IMR-90 (cell line): ENCODE data around the gene KIFAP3. TPM values are rescaled to one million over a fixed set of nuclear protein-coding genes. Genes with fewer than 3 reads are reported as not detected.

Experiments
- ATAC-seq: fragments of 200-7000 bp; cut with Tn5 transposase; 2 replicates; pipeline ENCODE4 v1.9.1; 2020; ENCODE audit warnings: low read depth, mild to moderate bottlenecking, moderate library complexity
- BruUV-seq: library from RNA; stranded (reverse); fragments of 400-500 nt; replicated peaks from 2 replicates; lab custom pipeline; 2021; lab: Mats Ljungman, UMichigan
- CTCF ChIA-PET: fragments of 300-600 bp; formaldehyde crosslinking; extraction: SDS; loops from one replicate; lab custom pipeline; 2021; ENCODE audit warnings: antibody characterized with exemption; lab: Yijun Ruan, JAX
- POLR2A ChIA-PET: fragments of 300-600 bp; sonication (Branson Sonifier 250); formaldehyde crosslinking; loops from one replicate; lab custom pipeline; 2022; ENCODE audit warnings: antibody characterized with exemption; ENCODE audit not compliant: unreplicated experiment; lab: Charles Lee
- DNase-seq: peaks from one replicate; pipeline ENCODE4 v3.0.0; 2013
- H2AFZ ChIP-seq: replicated peaks from 2 replicates; pipeline ENCODE3; 2013; ENCODE audit warnings: low read length, mild to moderate bottlenecking; ENCODE audit not compliant: poor library complexity
- H2AK5ac ChIP-seq: 2 replicates; pipeline ENCODE4 v1.6.1; 2013; ENCODE audit warnings: low read depth, low read length, inconsistent platforms
- H2AK9ac ChIP-seq: replicated peaks from 2 replicates; pipeline ENCODE3; 2013; ENCODE audit warnings: mild to moderate bottlenecking, low read depth, low read length, moderate library complexity; ENCODE audit not compliant: poor library complexity
- H2BK120ac ChIP-seq: 2 replicates; pipeline ENCODE4 v1.6.1; 2013; ENCODE audit warnings: low read depth, low read length, inconsistent platforms
- H2BK15ac ChIP-seq: 3 replicates; pipeline ENCODE4 v1.6.1; 2013; ENCODE audit warnings: low read depth, low read length, inconsistent platforms
- H2BK20ac ChIP-seq: 2 replicates; pipeline ENCODE4 v1.6.1; 2013; ENCODE audit warnings: low read depth, mild to moderate bottlenecking, inconsistent platforms, low read length, moderate library complexity
- H2BK5ac ChIP-seq: 2 replicates; pipeline ENCODE4 v1.6.1; 2013; ENCODE audit warnings: mild to moderate bottlenecking, low read depth, low read length, inconsistent platforms; ENCODE audit not compliant: poor library complexity, severe bottlenecking
- H3K14ac ChIP-seq: replicated peaks from 2 replicates; pipeline ENCODE4 v1.6.1; 2013; ENCODE audit warnings: low read depth, low read length, inconsistent platforms
- H3K18ac ChIP-seq: 2 replicates; pipeline ENCODE4 v1.6.1; 2013; ENCODE audit warnings: low read depth, low read length, control low read depth
- H3K23ac ChIP-seq: 2 replicates; pipeline ENCODE4 v1.6.1; 2013; ENCODE audit warnings: low read depth, low read length, inconsistent platforms
- H3K27ac ChIP-seq: 2 replicates; pipeline ENCODE4 v1.5.1; 2013; ENCODE audit warnings: mild to moderate bottlenecking, control low read depth, low read length; ENCODE audit not compliant: insufficient read depth
- H3K27me3 ChIP-seq: 2 replicates; pipeline ENCODE4 v1.6.1; 2013; ENCODE audit warnings: low read length; ENCODE audit not compliant: control insufficient read depth, insufficient read depth
- H3K36me3 ChIP-seq: 2 replicates; pipeline ENCODE4 v1.6.1; 2013; ENCODE audit warnings: low read length, mixed read lengths; ENCODE audit not compliant: control insufficient read depth, insufficient read depth
- H3K4ac ChIP-seq: 2 replicates; pipeline ENCODE4 v1.6.1; 2013; ENCODE audit warnings: low read depth, low read length, inconsistent platforms
- H3K4me1 ChIP-seq: 2 replicates; pipeline ENCODE4 v1.6.1; 2013; ENCODE audit warnings: low read length, mixed read lengths; ENCODE audit not compliant: control insufficient read depth, insufficient read depth
- H3K4me2 ChIP-seq: 2 replicates; pipeline ENCODE4 v1.6.1; 2013; ENCODE audit warnings: low read depth, mild to moderate bottlenecking, control low read depth, low read length, moderate library complexity
- H3K4me3 ChIP-seq: 2 replicates; pipeline ENCODE4 v1.5.1; 2013; ENCODE audit warnings: low read depth, mild to moderate bottlenecking, control low read depth, low read length, moderate library complexity; ENCODE audit not compliant: insufficient read depth
- H3K56ac ChIP-seq: 2 replicates; pipeline ENCODE4 v1.6.1; 2013; ENCODE audit warnings: low read length, inconsistent platforms; ENCODE audit not compliant: insufficient read depth; ENCODE audit errors: extremely low read depth
- H3K79me1 ChIP-seq, 2 experiments: 2 replicates each; pipeline ENCODE4 v1.6.1; 2013; ENCODE audit warnings: low read length in 2 of 2, inconsistent platforms in 1 of 2, low read depth in 1 of 2
- H3K9ac ChIP-seq: 2 replicates; pipeline ENCODE4 v1.6.1; 2013; ENCODE audit warnings: low read depth, low read length, control low read depth
- H3K9me1 ChIP-seq: 2 replicates; pipeline ENCODE4 v1.6.1; 2013; ENCODE audit warnings: low read length, inconsistent platforms; ENCODE audit not compliant: insufficient read depth
- H3K9me3 ChIP-seq: 2 replicates; pipeline ENCODE4 v1.6.1; 2013; ENCODE audit warnings: low read length; ENCODE audit not compliant: control insufficient read depth, insufficient read depth
- H4K20me1 ChIP-seq: 2 replicates; pipeline ENCODE4 v1.6.1; 2013; ENCODE audit warnings: low read length, inconsistent platforms; ENCODE audit not compliant: insufficient read depth
- H4K5ac ChIP-seq: 2 replicates; pipeline ENCODE4 v1.6.1; 2013; ENCODE audit warnings: mild to moderate bottlenecking, low read depth, low read length, control low read depth
- H4K8ac ChIP-seq, 2 experiments: 2 replicates each; pipeline ENCODE4 v1.6.1; 2013; ENCODE audit warnings: low read depth in 2 of 2, low read length in 2 of 2, control low read depth in 1 of 2, inconsistent platforms in 1 of 2
- H4K91ac ChIP-seq: 2 replicates; pipeline ENCODE4 v1.6.1; 2013; ENCODE audit warnings: low read depth, low read length, inconsistent platforms; ENCODE audit not compliant: insufficient read depth
- BHLHE40 ChIP-seq: fragments of 150-350 bp; IDR thresholded peaks from 2 replicates; pipeline ENCODE4 v1.6.1; 2016; ENCODE audit warnings: mild to moderate bottlenecking, low read depth, low read length
- CEBPB ChIP-seq: IDR thresholded peaks from 2 replicates; pipeline ENCODE4 v1.6.1; 2012; ENCODE audit warnings: low read depth, low read length, improper control_type of control experiment
- CHD1 ChIP-seq: IDR thresholded peaks from 2 replicates; pipeline ENCODE4 v1.6.1; 2012; ENCODE audit warnings: low read depth, low read length, improper control_type of control experiment
- CTCF ChIP-seq: conservative IDR thresholded peaks from 2 replicates; pipeline ENCODE4 v1.5.1; 2012; ENCODE audit warnings: mild to moderate bottlenecking, low read depth, low read length, improper control_type of control experiment
- ELK1 ChIP-seq: fragments of 150-350 bp; IDR thresholded peaks from 2 replicates; pipeline ENCODE4 v1.6.1; 2016; ENCODE audit warnings: low read depth, mild to moderate bottlenecking, low read length, moderate library complexity, borderline replicate concordance
- FOS ChIP-seq: fragments of 150-350 bp; IDR thresholded peaks from 2 replicates; pipeline ENCODE4 v1.6.1; 2016; ENCODE audit warnings: low read depth, low read length
- MAFK ChIP-seq: IDR thresholded peaks from 2 replicates; pipeline ENCODE4 v1.6.1; 2012; ENCODE audit warnings: low read depth, low read length, improper control_type of control experiment
- MAZ ChIP-seq: IDR thresholded peaks from 2 replicates; pipeline ENCODE4 v1.6.1; 2012; ENCODE audit warnings: low read depth, mild to moderate bottlenecking, low read length, improper control_type of control experiment, moderate library complexity, borderline replicate concordance
- MXI1 ChIP-seq: IDR thresholded peaks from 2 replicates; pipeline ENCODE4 v1.6.1; 2012; ENCODE audit warnings: low read depth, mild to moderate bottlenecking, low read length, moderate library complexity, borderline replicate concordance
- NFE2L2 ChIP-seq: fragments of 150-350 bp; IDR thresholded peaks from 2 replicates; pipeline ENCODE4 v1.6.1; 2016; ENCODE audit warnings: low read depth, mild to moderate bottlenecking, low read length
- POLR2A ChIP-seq: IDR thresholded peaks from 2 replicates; pipeline ENCODE4 v1.6.1; 2012; ENCODE audit warnings: mild to moderate bottlenecking, low read depth, low read length
- RAD21 ChIP-seq: IDR thresholded peaks from 2 replicates; pipeline ENCODE4 v1.6.1; 2012; ENCODE audit warnings: low read length, improper control_type of control experiment
- RCOR1 ChIP-seq: IDR thresholded peaks from 2 replicates; pipeline ENCODE4 v1.6.1; 2012; ENCODE audit warnings: mild to moderate bottlenecking, low read length, improper control_type of control experiment; ENCODE audit not compliant: insufficient replicate concordance
- RFX5 ChIP-seq: IDR thresholded peaks from 2 replicates; pipeline ENCODE4 v1.8.0; 2012; ENCODE audit warnings: low read depth, mild to moderate bottlenecking, low read length, moderate library complexity
- SMC3 ChIP-seq: fragments of 150-350 bp; IDR thresholded peaks from 2 replicates; pipeline ENCODE4 v1.6.1; 2016; ENCODE audit warnings: low read depth, mild to moderate bottlenecking, antibody characterized with exemption, low read length, moderate library complexity
- USF2 ChIP-seq: fragments of 150-350 bp; IDR thresholded peaks from 2 replicates; pipeline ENCODE4 v1.6.1; 2017; ENCODE audit warnings: mild to moderate bottlenecking, antibody characterized with exemption, low read length, low read depth
- WGBS, 2 experiments: methylation state at CpG; one replicate each; pipeline versions ENCODE4 v1.1.5 to v1.1.7; 2013; ENCODE audit warnings: missing lambda C conversion rate in 2 of 2; ENCODE audit not compliant: insufficient read length in 1 of 2; ENCODE audit errors: extremely low coverage in 2 of 2; 5-methylcytosine and 5-hydroxymethylcytosine counted together
- dilution Hi-C: fragments of 300-500 bp; cut with HindIII; formaldehyde crosslinking; loops from one replicate; pipeline ENCODE4 v1.14.3; 2018; ENCODE audit warnings: low sequenced_read_pairs; ENCODE audit not compliant: unreplicated experiment
- in situ Hi-C: fragments of 300-500 bp; cut with MboI; formaldehyde crosslinking; loops from 3 replicates; pipeline ENCODE4 v1.14.3; 2019; ENCODE audit warnings: low sequenced_read_pairs, inconsistent platforms, mixed read lengths
- intact Hi-C: fragments of 100-400 bp; cut with micrococcal nuclease; formaldehyde crosslinking; loops from 2 replicates; pipeline ENCODE4 v1.10.0; 2022
- polyA plus RNA-seq, 3 experiments: library from polyadenylated mRNA; depleted of rRNA; stranded (reverse); fragments of >200 nt; gene quantifications; 2 replicates each; pipeline ENCODE4 v1.2.3, GENCODE V29; 2012; ENCODE audit warnings: low replicate concordance in 1 of 3
- total RNA-seq: library from RNA; depleted of rRNA; stranded (reverse); fragments of >200 nt; gene quantifications from 2 replicates; pipeline ENCODE4 v1.2.3, GENCODE V29; 2012

Gene KIFAP3
- total and polyA plus RNA-seq, 2 of the 4 experiments (the other 2 are of a cell fraction): 10.5 to 10.9 TPM

- Histone ChIP-seq H4K20me1 (no peaks in the 10 kb centered on the region), H3K56ac (no peak overlapping the region), H3K4ac (no peak overlapping the region), H3K4me1 (no peaks in the 10 kb centered on the region), H3K9ac (no peak overlapping the region), H3K23ac (no peak overlapping the region), H2AFZ (no peak overlapping the region), H2AK9ac (no peak overlapping the region), H2AK5ac (no peak overlapping the region), H2BK20ac (no peak overlapping the region), H3K27ac (no peak overlapping the region), H4K91ac (no peak overlapping the region), H2BK5ac (no peak overlapping the region), H2BK120ac (no peak overlapping the region), H3K9me3 (no peaks in the 10 kb centered on the region), H3K79me1 (no peaks in the 10 kb centered on the region), H3K14ac (no peak overlapping the region), H3K18ac (no peak overlapping the region), H3K27me3 (peaks cover 2% of the 10 kb centered on the region), H3K4me2 (no peak overlapping the region), H3K4me3 (no peak overlapping the region), H3K9me1 (no peaks in the 10 kb centered on the region), H3K36me3 (no peaks in the 10 kb centered on the region), H2BK15ac (no peak overlapping the region), H4K8ac (no peak overlapping the region), H4K5ac (no peak overlapping the region)
- ATAC-seq (no peak), DNase-seq (no peak)
- TF ChIP-seq RFX5: no peak
- TF ChIP-seq FOS: no peak
- no peak for TF ChIP-seq BHLHE40
- TF ChIP-seq MAFK: no peak
- TF ChIP-seq NFE2L2: no peak
- TF ChIP-seq ELK1: no peak
- TF ChIP-seq CTCF: no peak
- no peak for TF ChIP-seq USF2
- TF ChIP-seq RCOR1: no peak
- TF ChIP-seq CHD1: no peak
- no peak for TF ChIP-seq SMC3
- TF ChIP-seq MXI1: no peak
- TF ChIP-seq POLR2A: no peak
- no peak for TF ChIP-seq RAD21
- TF ChIP-seq CEBPB: no peak
- no peak for TF ChIP-seq MAZ
- BruUV-seq: no TSS peak
- POLR2A ChIA-PET: no interaction called here
- in situ Hi-C loops (no loop called here), intact Hi-C loops (no loop called here), dilution Hi-C loops (no loop called here)
- WGBS, 2 experiments: no CpG with 5 or more reads among the region's 1 CpG
- CTCF ChIA-PET: no interaction called here
Measured at GRCh38 chr1:169904834-169905233, 169.7 kb downstream of the KIFAP3 start.
